HepG2 (cell line): Measurements from ENCODE around the gene SGF29. TPM values are rescaled to one million over a fixed set of nuclear protein-coding genes. Genes with fewer than 3 reads are reported as not detected.

ENCODE experiments used
- FOXA1 ChIP-seq, 2 experiments: fragments of 450-650 bp in 1 of 2; sonication (generic) in 1 of 2; formaldehyde crosslinking in 1 of 2; IDR thresholded peaks; 2 replicates each; pipeline versions ENCODE4 v1.4.0 to v1.6.1; 2016 to 2020; ENCODE audit warnings: missing genetic modification reagents in 1 of 2
- JUNB ChIP-seq: sonication (generic); formaldehyde crosslinking; IDR thresholded peaks from 2 replicates; pipeline ENCODE4 v1.8.0; 2022; ENCODE audit warnings: missing genetic modification reagents, mild to moderate bottlenecking, borderline replicate concordance
- NCOR1 ChIP-seq: fragments of 200-600 bp; sonication (generic); IDR thresholded peaks from 2 replicates; pipeline ENCODE4 v1.7.0; 2017; ENCODE audit warnings: antibody characterized with exemption, low read length, borderline replicate concordance
- RFXAP ChIP-seq: sonication (generic); formaldehyde crosslinking; IDR thresholded peaks from 2 replicates; pipeline ENCODE4 v1.4.0; 2020; ENCODE audit warnings: missing genetic modification reagents, borderline replicate concordance
- SATB2 ChIP-seq: sonication (generic); formaldehyde crosslinking; IDR thresholded peaks from 2 replicates; pipeline ENCODE4 v1.5.0; 2020; ENCODE audit warnings: missing genetic modification reagents
- ZFAT ChIP-seq: sonication (generic); formaldehyde crosslinking; conservative IDR thresholded peaks from 2 replicates; pipeline ENCODE4 v1.8.1; 2023; ENCODE audit warnings: missing genetic modification reagents, inconsistent platforms
- ZNF7 ChIP-seq: IDR thresholded peaks from 2 replicates; pipeline ENCODE4 v1.6.1; 2016; ENCODE audit warnings: missing biosample characterization, missing genetic modification reagents
- polyA plus RNA-seq, 8 experiments: library from polyadenylated mRNA; depleted of rRNA in 3 of 8; stranded (reverse) in 7 of 8; unstranded in 1 of 8; fragments of >200 nt; fragmentation: Illumina TruSeq in 4 of 8; extraction: Trizol in 4 of 8; gene quantifications; 2 replicates each; pipeline versions ENCODE4 v1.2.1 to v1.2.3, GENCODE V29; 2011 to 2016; ENCODE audit warnings: low read depth in 4 of 8, missing spikeins in 1 of 8, mixed read lengths in 1 of 8; ENCODE audit not compliant: insufficient read depth in 1 of 8
- total RNA-seq, 5 experiments: library from RNA; depleted of rRNA; stranded (reverse); fragments of >200 nt; fragmentation: Illumina TruSeq; extraction: Trizol; gene quantifications; 2 replicates each; pipeline ENCODE4 v1.2.3, GENCODE V29; 2016; ENCODE audit warnings: low read depth in 1 of 5
- TF ChIP-seq, protein P1 (sequence below): sonication (generic); formaldehyde crosslinking; IDR thresholded peaks from 2 replicates; pipeline ENCODE4 v1.5.0; 2020; ENCODE audit warnings: mild to moderate bottlenecking, missing genetic modification reagents, borderline replicate concordance
- TF ChIP-seq, protein P2 (sequence below): sonication (generic); formaldehyde crosslinking; IDR thresholded peaks from 2 replicates; pipeline ENCODE4 v1.4.0; 2020; ENCODE audit warnings: missing genetic modification reagents, mild to moderate bottlenecking, borderline replicate concordance
- TF ChIP-seq, protein P3 (sequence below): sonication (generic); formaldehyde crosslinking; conservative IDR thresholded peaks from 2 replicates; pipeline ENCODE4 v1.8.0; 2022; ENCODE audit warnings: low read depth, missing genetic modification reagents
- TF ChIP-seq, protein P4 (sequence below): sonication (generic); formaldehyde crosslinking; IDR thresholded peaks from 2 replicates; pipeline ENCODE4 v1.4.0; 2020; ENCODE audit warnings: missing genetic modification reagents, borderline replicate concordance

SGF29 gene
- total and polyA plus RNA-seq, 2 of the 13 experiments (the other 11 are each of a cell fraction or from before 2014, with no cell fraction given) = 5.0 to 29.4 TPM

DNA sequence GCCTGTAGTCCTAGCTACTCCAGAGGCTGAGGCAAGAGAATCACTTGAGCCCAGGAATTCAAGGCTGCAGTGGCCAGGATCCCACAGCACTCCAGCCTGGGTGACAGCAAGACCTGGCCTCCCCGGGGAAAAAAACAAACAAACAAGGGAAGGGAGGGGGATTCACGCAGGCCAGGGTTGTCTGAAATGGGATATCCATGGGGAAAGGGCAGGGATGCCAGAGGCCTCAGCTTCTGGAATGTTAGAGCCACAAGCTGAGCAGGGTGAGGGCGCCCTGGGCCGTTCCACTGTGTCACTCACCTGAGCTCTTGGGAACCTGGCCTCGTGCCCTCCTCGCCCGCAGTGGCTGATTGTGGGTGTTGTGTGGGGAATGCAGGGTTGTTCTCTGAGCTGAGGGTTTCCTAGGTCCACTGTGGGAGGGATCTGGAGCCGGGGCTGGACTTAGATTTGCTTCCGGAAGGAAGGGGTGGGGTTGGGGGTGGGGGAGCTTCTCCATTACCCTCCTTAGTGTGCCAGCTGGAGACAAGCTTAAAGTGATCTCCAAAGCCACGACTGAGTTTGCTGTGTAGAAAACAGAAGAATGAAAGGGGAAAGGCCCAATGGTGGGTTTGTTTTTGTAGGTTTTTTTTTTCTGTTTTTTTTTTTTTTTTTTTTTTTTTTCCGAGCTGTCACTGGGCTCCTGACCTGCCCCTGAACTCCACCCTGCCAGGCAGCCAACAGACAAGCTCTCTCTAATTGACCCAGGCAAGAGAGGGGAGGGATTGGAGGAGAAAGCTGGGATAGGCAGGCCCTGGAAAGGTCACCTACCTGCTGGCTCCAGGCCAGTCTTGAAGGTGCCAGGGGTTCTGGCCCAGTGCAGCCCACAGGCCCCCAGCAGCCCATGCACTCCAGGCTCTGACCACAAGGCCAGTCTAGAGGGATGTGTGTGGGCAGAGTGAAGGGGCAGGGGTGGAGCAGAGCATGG is 56.2 kb downstream of the SGF29 start, which contains the start of gene SULT1A1 (continued):
- TF ChIP-seq, protein P1, sequence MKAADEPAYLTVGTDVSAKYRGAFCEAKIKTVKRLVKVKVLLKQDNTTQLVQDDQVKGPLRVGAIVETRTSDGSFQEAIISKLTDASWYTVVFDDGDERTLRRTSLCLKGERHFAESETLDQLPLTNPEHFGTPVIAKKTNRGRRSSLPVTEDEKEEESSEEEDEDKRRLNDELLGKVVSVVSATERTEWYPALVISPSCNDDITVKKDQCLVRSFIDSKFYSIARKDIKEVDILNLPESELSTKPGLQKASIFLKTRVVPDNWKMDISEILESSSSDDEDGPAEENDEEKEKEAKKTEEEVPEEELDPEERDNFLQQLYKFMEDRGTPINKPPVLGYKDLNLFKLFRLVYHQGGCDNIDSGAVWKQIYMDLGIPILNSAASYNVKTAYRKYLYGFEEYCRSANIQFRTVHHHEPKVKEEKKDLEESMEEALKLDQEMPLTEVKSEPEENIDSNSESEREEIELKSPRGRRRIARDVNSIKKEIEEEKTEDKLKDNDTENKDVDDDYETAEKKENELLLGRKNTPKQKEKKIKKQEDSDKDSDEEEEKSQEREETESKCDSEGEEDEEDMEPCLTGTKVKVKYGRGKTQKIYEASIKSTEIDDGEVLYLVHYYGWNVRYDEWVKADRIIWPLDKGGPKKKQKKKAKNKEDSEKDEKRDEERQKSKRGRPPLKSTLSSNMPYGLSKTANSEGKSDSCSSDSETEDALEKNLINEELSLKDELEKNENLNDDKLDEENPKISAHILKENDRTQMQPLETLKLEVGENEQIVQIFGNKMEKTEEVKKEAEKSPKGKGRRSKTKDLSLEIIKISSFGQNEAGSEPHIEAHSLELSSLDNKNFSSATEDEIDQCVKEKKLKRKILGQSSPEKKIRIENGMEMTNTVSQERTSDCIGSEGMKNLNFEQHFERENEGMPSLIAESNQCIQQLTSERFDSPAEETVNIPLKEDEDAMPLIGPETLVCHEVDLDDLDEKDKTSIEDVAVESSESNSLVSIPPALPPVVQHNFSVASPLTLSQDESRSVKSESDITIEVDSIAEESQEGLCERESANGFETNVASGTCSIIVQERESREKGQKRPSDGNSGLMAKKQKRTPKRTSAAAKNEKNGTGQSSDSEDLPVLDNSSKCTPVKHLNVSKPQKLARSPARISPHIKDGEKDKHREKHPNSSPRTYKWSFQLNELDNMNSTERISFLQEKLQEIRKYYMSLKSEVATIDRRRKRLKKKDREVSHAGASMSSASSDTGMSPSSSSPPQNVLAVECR = no peak; the same call in 1 of the 2 replicates
- TF ChIP-seq FOXA1 (IDR thresholded peaks at IDR 0.05) = no peak
- 0 out of 2 replicates have a peak, but pooled peaks have one; percentile 15 for TF ChIP-seq FOXA1 (CRISPR knock-in tag; IDR thresholded peaks at IDR 0.05)
- peak; percentile 51; the same call in 1 of the 2 replicates for TF ChIP-seq NCOR1
- TF ChIP-seq, protein P2, sequence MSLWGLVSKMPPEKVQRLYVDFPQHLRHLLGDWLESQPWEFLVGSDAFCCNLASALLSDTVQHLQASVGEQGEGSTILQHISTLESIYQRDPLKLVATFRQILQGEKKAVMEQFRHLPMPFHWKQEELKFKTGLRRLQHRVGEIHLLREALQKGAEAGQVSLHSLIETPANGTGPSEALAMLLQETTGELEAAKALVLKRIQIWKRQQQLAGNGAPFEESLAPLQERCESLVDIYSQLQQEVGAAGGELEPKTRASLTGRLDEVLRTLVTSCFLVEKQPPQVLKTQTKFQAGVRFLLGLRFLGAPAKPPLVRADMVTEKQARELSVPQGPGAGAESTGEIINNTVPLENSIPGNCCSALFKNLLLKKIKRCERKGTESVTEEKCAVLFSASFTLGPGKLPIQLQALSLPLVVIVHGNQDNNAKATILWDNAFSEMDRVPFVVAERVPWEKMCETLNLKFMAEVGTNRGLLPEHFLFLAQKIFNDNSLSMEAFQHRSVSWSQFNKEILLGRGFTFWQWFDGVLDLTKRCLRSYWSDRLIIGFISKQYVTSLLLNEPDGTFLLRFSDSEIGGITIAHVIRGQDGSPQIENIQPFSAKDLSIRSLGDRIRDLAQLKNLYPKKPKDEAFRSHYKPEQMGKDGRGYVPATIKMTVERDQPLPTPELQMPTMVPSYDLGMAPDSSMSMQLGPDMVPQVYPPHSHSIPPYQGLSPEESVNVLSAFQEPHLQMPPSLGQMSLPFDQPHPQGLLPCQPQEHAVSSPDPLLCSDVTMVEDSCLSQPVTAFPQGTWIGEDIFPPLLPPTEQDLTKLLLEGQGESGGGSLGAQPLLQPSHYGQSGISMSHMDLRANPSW (CRISPR knock-in tag) = no peak
- peak; percentile 12; the same call in 1 of the 2 replicates for TF ChIP-seq RFXAP (CRISPR knock-in tag)
- TF ChIP-seq, protein P3, sequence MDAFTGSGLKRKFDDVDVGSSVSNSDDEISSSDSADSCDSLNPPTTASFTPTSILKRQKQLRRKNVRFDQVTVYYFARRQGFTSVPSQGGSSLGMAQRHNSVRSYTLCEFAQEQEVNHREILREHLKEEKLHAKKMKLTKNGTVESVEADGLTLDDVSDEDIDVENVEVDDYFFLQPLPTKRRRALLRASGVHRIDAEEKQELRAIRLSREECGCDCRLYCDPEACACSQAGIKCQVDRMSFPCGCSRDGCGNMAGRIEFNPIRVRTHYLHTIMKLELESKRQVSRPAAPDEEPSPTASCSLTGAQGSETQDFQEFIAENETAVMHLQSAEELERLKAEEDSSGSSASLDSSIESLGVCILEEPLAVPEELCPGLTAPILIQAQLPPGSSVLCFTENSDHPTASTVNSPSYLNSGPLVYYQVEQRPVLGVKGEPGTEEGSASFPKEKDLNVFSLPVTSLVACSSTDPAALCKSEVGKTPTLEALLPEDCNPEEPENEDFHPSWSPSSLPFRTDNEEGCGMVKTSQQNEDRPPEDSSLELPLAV (CRISPR knock-in tag) = no peak
- TF ChIP-seq ZNF7 (CRISPR knock-in tag) = peak; percentile 26; the same call in 1 of the 2 replicates
- TF ChIP-seq ZFAT (CRISPR knock-in tag) = no peak
- no peak for TF ChIP-seq JUNB (CRISPR knock-in tag)
- TF ChIP-seq SATB2 = no peak
- TF ChIP-seq, protein P4, sequence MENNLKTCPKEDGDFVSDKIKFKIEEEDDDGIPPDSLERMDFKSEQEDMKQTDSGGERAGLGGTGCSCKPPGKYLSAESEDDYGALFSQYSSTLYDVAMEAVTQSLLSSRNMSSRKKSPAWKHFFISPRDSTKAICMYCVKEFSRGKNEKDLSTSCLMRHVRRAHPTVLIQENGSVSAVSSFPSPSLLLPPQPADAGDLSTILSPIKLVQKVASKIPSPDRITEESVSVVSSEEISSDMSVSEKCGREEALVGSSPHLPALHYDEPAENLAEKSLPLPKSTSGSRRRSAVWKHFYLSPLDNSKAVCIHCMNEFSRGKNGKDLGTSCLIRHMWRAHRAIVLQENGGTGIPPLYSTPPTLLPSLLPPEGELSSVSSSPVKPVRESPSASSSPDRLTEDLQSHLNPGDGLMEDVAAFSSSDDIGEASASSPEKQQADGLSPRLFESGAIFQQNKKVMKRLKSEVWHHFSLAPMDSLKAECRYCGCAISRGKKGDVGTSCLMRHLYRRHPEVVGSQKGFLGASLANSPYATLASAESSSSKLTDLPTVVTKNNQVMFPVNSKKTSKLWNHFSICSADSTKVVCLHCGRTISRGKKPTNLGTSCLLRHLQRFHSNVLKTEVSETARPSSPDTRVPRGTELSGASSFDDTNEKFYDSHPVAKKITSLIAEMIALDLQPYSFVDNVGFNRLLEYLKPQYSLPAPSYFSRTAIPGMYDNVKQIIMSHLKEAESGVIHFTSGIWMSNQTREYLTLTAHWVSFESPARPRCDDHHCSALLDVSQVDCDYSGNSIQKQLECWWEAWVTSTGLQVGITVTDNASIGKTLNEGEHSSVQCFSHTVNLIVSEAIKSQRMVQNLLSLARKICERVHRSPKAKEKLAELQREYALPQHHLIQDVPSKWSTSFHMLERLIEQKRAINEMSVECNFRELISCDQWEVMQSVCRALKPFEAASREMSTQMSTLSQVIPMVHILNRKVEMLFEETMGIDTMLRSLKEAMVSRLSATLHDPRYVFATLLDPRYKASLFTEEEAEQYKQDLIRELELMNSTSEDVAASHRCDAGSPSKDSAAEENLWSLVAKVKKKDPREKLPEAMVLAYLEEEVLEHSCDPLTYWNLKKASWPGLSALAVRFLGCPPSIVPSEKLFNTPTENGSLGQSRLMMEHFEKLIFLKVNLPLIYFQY (CRISPR knock-in tag) = peak; percentile 13; the same call in 1 of the 2 replicates
